HCEC 1CT (cell line): ENCODE measurements around the gene MSI2.
A peak's percentile ranks its signal among the peaks of the same experiment; 100 is the strongest.
"Not testable (repeated sequence)": the region's sequence is repeated elsewhere in the genome, so short reads cannot be mapped to it uniquely, and the experiment has no call there.

Source experiments
- DNase-seq: peaks from one replicate; pipeline ENCODE4 v3.0.0-alpha.2; 2017

The MSI2 gene

GRCh38 chr17:57255776-57256681, at the start of gene MSI2:
Gene MSI2, plus strand, starts transcription at chr17:57256523. Its CDS starts 220 bp downstream, at chr17:57256743.
- DNase-seq = peak; percentile 79

GRCh38 chr17:57206928-57207327, 49.4 kb upstream of the MSI2 start:
- no peak for DNase-seq

- DNase-seq = no peak
Observed at GRCh38 chr17:57207396-57207795, 48.9 kb upstream of the MSI2 start.

GRCh38 chr17:57210224-57210553, 46.1 kb upstream of the MSI2 start:
- peak; percentile 83 for DNase-seq

GRCh38 chr17:57210972-57211411, 45.3 kb upstream of the MSI2 start:
- DNase-seq = peak; percentile 48

GRCh38 chr17:57211543-57211942, 44.8 kb upstream of the MSI2 start:
- DNase-seq = peak; percentile 87

- no peak for DNase-seq
Observed at GRCh38 chr17:57213180-57213825, 43.0 kb upstream of the MSI2 start.

- DNase-seq = peak; percentile 74
Observed at GRCh38 chr17:57215317-57215716, 41.0 kb upstream of the MSI2 start.

GRCh38 chr17:57221366-57222350, 34.7 kb upstream of the MSI2 start:
- no peak for DNase-seq

GRCh38 chr17:57222422-57222821, 33.9 kb upstream of the MSI2 start:
- DNase-seq = not testable (repeated sequence)

GRCh38 chr17:57225127-57225526, 31.2 kb upstream of the MSI2 start:
- DNase-seq = no peak

GRCh38 chr17:57226793-57227192, 29.5 kb upstream of the MSI2 start:
- DNase-seq = no peak

- DNase-seq = no peak
Observed at GRCh38 chr17:57228911-57229310, 27.4 kb upstream of the MSI2 start.

GRCh38 chr17:57234061-57234738, 22.1 kb upstream of the MSI2 start:
- no peak for DNase-seq

GRCh38 chr17:57234739-57235092, 21.6 kb upstream of the MSI2 start:
- DNase-seq = no peak

GRCh38 chr17:57235124-57235523, 21.2 kb upstream of the MSI2 start:
- DNase-seq = no peak

- DNase-seq = no peak
Observed at GRCh38 chr17:57236686-57237299, 19.5 kb upstream of the MSI2 start.

GRCh38 chr17:57240648-57241047, 15.7 kb upstream of the MSI2 start:
- DNase-seq = no peak

- no peak for DNase-seq
Observed at GRCh38 chr17:57242148-57242547, 14.2 kb upstream of the MSI2 start.

GRCh38 chr17:57243171-57243622, 13.1 kb upstream of the MSI2 start:
- DNase-seq = peak; percentile 53

GRCh38 chr17:57245786-57246185, 10.5 kb upstream of the MSI2 start:
- DNase-seq = no peak

GRCh38 chr17:57246257-57246656, 10.1 kb upstream of the MSI2 start:
- DNase-seq = no peak
